Measurements from ENCODE around the gene NR1H4. TPM values are rescaled to one million over a fixed set of nuclear protein-coding genes. Genes with fewer than 3 reads are reported as not detected.

Gene NR1H4
- total and polyA plus RNA-seq, 9 of the 15 experiments (the other 6 are each of a cell fraction or from before 2014, with no cell fraction given): 0.03 TPM; not detected in 8

DNA sequence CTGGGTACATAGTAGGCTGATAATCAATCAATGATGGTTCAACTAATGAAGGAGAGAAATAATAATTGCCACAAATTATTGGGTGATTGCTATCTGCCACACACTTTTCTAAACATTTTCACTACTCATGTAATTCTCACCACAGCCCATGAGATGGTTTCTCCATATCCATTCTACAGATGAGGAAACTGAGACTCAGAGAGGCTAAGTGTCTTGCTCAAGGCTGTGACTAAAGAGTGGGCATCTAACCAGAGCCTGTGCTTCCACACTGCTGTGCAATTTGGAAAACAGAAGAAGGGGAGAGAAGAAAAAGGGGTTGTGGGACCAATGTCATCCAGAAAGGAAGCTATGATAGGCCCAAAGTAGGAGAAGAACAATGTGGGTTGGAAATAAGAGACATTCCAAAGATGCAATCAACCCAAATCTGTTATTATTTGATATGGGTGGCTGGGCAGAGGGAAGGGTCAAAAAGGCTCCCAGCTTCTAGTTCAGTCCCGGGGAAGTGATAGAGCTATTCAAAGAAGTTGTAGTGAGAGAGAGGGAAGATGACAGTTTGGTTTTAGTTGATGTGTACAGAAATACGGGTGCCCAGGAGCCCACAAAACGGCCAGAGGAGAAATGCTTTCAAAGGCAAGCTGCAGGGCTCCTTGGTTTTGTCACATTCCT lies 483 bp upstream of the NR1H4 start:
- Histone ChIP-seq H3K9ac (ENCODE audit: insufficient read depth in 1 of 2, low read depth in 2 of 2, low read length in 2 of 2) (no peak overlapping the region), H3K4me1 (replicated peaks in 1 of 2; ENCODE audit: control insufficient read depth in 2 of 2, insufficient read depth in 2 of 2, low read length in 2 of 2) (no peaks in the 10 kb centered on the region), H3K79me2 (ENCODE audit: control insufficient read depth, insufficient read depth, low read length) (no peaks in the 10 kb centered on the region), H3K4me3 (no peak overlapping the region), H3K27me3 (ENCODE audit: control insufficient read depth in 2 of 2, insufficient read depth in 2 of 2, low read length in 2 of 2) (no peaks in the 10 kb centered on the region; a peak in 1 of 5 replicates), H3K36me3 (ENCODE audit: control insufficient read depth, insufficient read depth, low read length) (no peaks in the 10 kb centered on the region), H2AFZ (ENCODE audit: low read depth, low read length) (no peak overlapping the region), H3K9me1 (ENCODE audit: control insufficient read depth, insufficient read depth, low read length) (no peaks in the 10 kb centered on the region), H3K27ac (ENCODE audit: extremely low read depth, low read depth, low read length) (no peak overlapping the region), H3K4me2 (ENCODE audit: insufficient read depth, low read length) (no peak overlapping the region), H3K9me3 (replicated peaks; ENCODE audit: control insufficient read depth, insufficient read depth, low read depth, low read length) (no peaks in the 10 kb centered on the region), H4K20me1 (replicated peaks; ENCODE audit: control insufficient read depth, insufficient read depth, low read length) (no peaks in the 10 kb centered on the region)
- ChIA-PET POLR2A (no interaction called here), CTCF (ENCODE audit: low intra/inter-chr PET ratio) (no interaction called here)
- DNase-seq (ENCODE audit: extremely low read depth in 1 of 4, low spot score in 3 of 4) (no peak), FAIRE-seq (no peak), ATAC-seq (no peak)
- in situ Hi-C loops (cut with MboI) (no loop called here), intact Hi-C loops (cut with micrococcal nuclease) (no loop called here)
- TF ChIP-seq ZNF347 (CRISPR knock-in tag; IDR thresholded peaks at IDR 0.05; ENCODE audit: low read depth) (no peak), TCF3 (CRISPR knock-in tag; IDR thresholded peaks at IDR 0.05) (no peak), ZBTB17 (CRISPR knock-in tag; IDR thresholded peaks at IDR 0.05) (no peak), ERF (CRISPR knock-in tag; IDR thresholded peaks at IDR 0.05) (no peak), CBX8 (IDR thresholded peaks at IDR 0.05; ENCODE audit: borderline replicate concordance, extremely low read depth, low read depth, low read length, poor library complexity, severe bottlenecking) (no peak), ZKSCAN1 (IDR thresholded peaks at IDR 0.05; ENCODE audit: low read depth, low read length) (no peak), ZNF124 (CRISPR knock-in tag; IDR thresholded peaks at IDR 0.05) (no peak), CSDE1 (IDR thresholded peaks at IDR 0.05) (no peak), NFRKB (IDR thresholded peaks at IDR 0.05; ENCODE audit: low read depth) (no peak), HMGN3 (IDR thresholded peaks at IDR 0.05; ENCODE audit: borderline replicate concordance, extremely low read depth, insufficient read length, low read depth, low read length) (no peak), SETDB1 (IDR thresholded peaks at IDR 0.05; ENCODE audit: low read length) (no peak), ZNF583 (CRISPR knock-in tag; IDR thresholded peaks at IDR 0.05) (no peak), MXI1 (IDR thresholded peaks at IDR 0.05; ENCODE audit: low read depth, low read length) (no peak), PHTF2 (CRISPR knock-in tag; IDR thresholded peaks at IDR 0.05) (no peak), ZNF121 (CRISPR knock-in tag; conservative IDR thresholded peaks at IDR 0.05) (no peak), SMARCB1 (IDR thresholded peaks at IDR 0.05; ENCODE audit: insufficient read length, low read depth) (no peak), SP2 (IDR thresholded peaks at IDR 0.05; ENCODE audit: extremely low read depth, low read depth, low read length, poor library complexity, severe bottlenecking) (no peak), PYGO2 (tag; IDR thresholded peaks at IDR 0.05) (no peak)
- TF ChIP-seq, protein P1, sequence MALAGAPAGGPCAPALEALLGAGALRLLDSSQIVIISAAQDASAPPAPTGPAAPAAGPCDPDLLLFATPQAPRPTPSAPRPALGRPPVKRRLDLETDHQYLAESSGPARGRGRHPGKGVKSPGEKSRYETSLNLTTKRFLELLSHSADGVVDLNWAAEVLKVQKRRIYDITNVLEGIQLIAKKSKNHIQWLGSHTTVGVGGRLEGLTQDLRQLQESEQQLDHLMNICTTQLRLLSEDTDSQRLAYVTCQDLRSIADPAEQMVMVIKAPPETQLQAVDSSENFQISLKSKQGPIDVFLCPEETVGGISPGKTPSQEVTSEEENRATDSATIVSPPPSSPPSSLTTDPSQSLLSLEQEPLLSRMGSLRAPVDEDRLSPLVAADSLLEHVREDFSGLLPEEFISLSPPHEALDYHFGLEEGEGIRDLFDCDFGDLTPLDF (CRISPR knock-in tag; IDR thresholded peaks at IDR 0.05): no peak
- TF ChIP-seq, protein P2, sequence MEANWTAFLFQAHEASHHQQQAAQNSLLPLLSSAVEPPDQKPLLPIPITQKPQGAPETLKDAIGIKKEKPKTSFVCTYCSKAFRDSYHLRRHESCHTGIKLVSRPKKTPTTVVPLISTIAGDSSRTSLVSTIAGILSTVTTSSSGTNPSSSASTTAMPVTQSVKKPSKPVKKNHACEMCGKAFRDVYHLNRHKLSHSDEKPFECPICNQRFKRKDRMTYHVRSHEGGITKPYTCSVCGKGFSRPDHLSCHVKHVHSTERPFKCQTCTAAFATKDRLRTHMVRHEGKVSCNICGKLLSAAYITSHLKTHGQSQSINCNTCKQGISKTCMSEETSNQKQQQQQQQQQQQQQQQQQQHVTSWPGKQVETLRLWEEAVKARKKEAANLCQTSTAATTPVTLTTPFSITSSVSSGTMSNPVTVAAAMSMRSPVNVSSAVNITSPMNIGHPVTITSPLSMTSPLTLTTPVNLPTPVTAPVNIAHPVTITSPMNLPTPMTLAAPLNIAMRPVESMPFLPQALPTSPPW (CRISPR knock-in tag; IDR thresholded peaks at IDR 0.05): no peak
- BruUV-seq (replicated peaks): no TSS peak
- WGBS (ENCODE audit: insufficient coverage, low coverage, missing lambda C conversion rate): 0% methylated on average over 3 of the region's 3 CpGs

Measured in K562 (cell line).